Measurements from ENCODE around the gene CBX4. TPM values are rescaled to one million over a fixed set of nuclear protein-coding genes. Genes with fewer than 3 reads are reported as not detected.
A peak's percentile ranks its signal among the peaks of the same experiment; 100 is the strongest.

CBX4 gene
- polyA plus RNA-seq, 1 donor from 2014 or later, result 31.9 TPM

- TF ChIP-seq POLR2AphosphoS5 (IDR thresholded peaks at IDR 0.05) (no peak), TAF1 (IDR thresholded peaks at IDR 0.05; ENCODE audit: low read depth) (no peak), CTCF (IDR thresholded peaks at IDR 0.05; ENCODE audit: poor library complexity, severe bottlenecking) (no peak), EZH2 (IDR thresholded peaks at IDR 0.05; ENCODE audit: borderline replicate concordance, insufficient read depth, low read length, poor library complexity, severe bottlenecking) (no peak), MXI1 (conservative IDR thresholded peaks at IDR 0.05; ENCODE audit: poor library complexity, severe bottlenecking) (no peak), EP300 (conservative IDR thresholded peaks at IDR 0.05; ENCODE audit: poor library complexity, severe bottlenecking) (no peak), SMC3 (conservative IDR thresholded peaks at IDR 0.05; ENCODE audit: poor library complexity) (no peak), RAD21 (conservative IDR thresholded peaks at IDR 0.05) (no peak), REST (IDR thresholded peaks at IDR 0.05; ENCODE audit: borderline replicate concordance) (no peak)
- Histone ChIP-seq H3K4me3 (ENCODE audit: low read length) (peak overlapping the region; percentile 63), H3K79me2 (replicated peaks; ENCODE audit: insufficient read depth, low read length) (peaks cover 28% of the 10 kb centered on the region), H3K9ac (ENCODE audit: low read length) (peak overlapping the region; percentile 58), H3K27ac (ENCODE audit: low read length) (no peak overlapping the region), H3K27me3 (ENCODE audit: insufficient read depth, low read depth, low read length) (peaks cover 56% of the 10 kb centered on the region), H3K9me2 (ENCODE audit: insufficient read depth, low read length) (no peaks in the 10 kb centered on the region), H3F3A (ENCODE audit: insufficient read depth, low read length, poor library complexity, severe bottlenecking) (peaks cover 9% of the 10 kb centered on the region), H3K36me3 (ENCODE audit: insufficient read depth, low read length) (no peaks in the 10 kb centered on the region), H3K9me3 (ENCODE audit: low read length) (no peaks in the 10 kb centered on the region), H4K20me1 (ENCODE audit: insufficient read depth) (peaks cover 26% of the 10 kb centered on the region), H2AFZ (ENCODE audit: low read depth, low read length) (no peak overlapping the region), H3K4me2 (ENCODE audit: low read length) (peak overlapping the region; percentile 44)
Observed at GRCh38 chr17:79790805-79791734, 48.2 kb downstream of the CBX4 start.

GRCh38 chr17:79789943-79790804, 49.1 kb downstream of the CBX4 start:
- Histone ChIP-seq H3K9ac (ENCODE audit: low read length) (no peak overlapping the region), H3F3A (ENCODE audit: insufficient read depth, low read length, poor library complexity, severe bottlenecking) (peaks cover 9% of the 10 kb centered on the region), H3K9me3 (ENCODE audit: low read length) (no peaks in the 10 kb centered on the region), H3K4me2 (ENCODE audit: low read length) (no peak overlapping the region), H3K36me3 (ENCODE audit: insufficient read depth, low read length) (no peaks in the 10 kb centered on the region), H3K27me3 (ENCODE audit: insufficient read depth, low read depth, low read length) (peaks cover 56% of the 10 kb centered on the region), H4K20me1 (ENCODE audit: insufficient read depth) (peaks cover 26% of the 10 kb centered on the region), H3K79me2 (replicated peaks; ENCODE audit: insufficient read depth, low read length) (peaks cover 21% of the 10 kb centered on the region), H3K4me3 (ENCODE audit: low read length) (peak overlapping the region; percentile 35), H3K9me2 (ENCODE audit: insufficient read depth, low read length) (no peaks in the 10 kb centered on the region), H3K27ac (ENCODE audit: low read length) (no peak overlapping the region), H2AFZ (ENCODE audit: low read depth, low read length) (no peak overlapping the region)
- no peak for TF ChIP-seq MXI1 (conservative IDR thresholded peaks at IDR 0.05; ENCODE audit: poor library complexity, severe bottlenecking)
- no peak for TF ChIP-seq EP300 (conservative IDR thresholded peaks at IDR 0.05; ENCODE audit: poor library complexity, severe bottlenecking)
- no peak for TF ChIP-seq TAF1 (IDR thresholded peaks at IDR 0.05; ENCODE audit: low read depth)
- TF ChIP-seq SMC3 (conservative IDR thresholded peaks at IDR 0.05; ENCODE audit: poor library complexity), result no peak
- peak; percentile 46 for TF ChIP-seq CTCF (IDR thresholded peaks at IDR 0.05; ENCODE audit: poor library complexity, severe bottlenecking)
- peak; percentile 25 for TF ChIP-seq RAD21 (conservative IDR thresholded peaks at IDR 0.05)
- no peak for TF ChIP-seq POLR2AphosphoS5 (IDR thresholded peaks at IDR 0.05)
- TF ChIP-seq EZH2 (IDR thresholded peaks at IDR 0.05; ENCODE audit: borderline replicate concordance, insufficient read depth, low read length, poor library complexity, severe bottlenecking), result peak; percentile 42
- TF ChIP-seq REST (IDR thresholded peaks at IDR 0.05; ENCODE audit: borderline replicate concordance), result no peak
